Liver (tissue), 9 donors: Measurements from ENCODE around the gene ICAM5. TPM values are rescaled to one million over a fixed set of nuclear protein-coding genes. Genes with fewer than 3 reads are reported as not detected.

ENCODE experiments used
- DNase-seq: peaks from one replicate; pipeline ENCODE4 v3.0.0-alpha.2; 2017; ENCODE audit warnings: low spot score
- H3K27ac ChIP-seq, 2 donors: one replicate each; pipeline ENCODE4 v1.7.0; 2013; ENCODE audit warnings: inconsistent platforms in 2 of 2, low read length in 2 of 2, control low read depth in 1 of 2, low read depth in 1 of 2, mild to moderate bottlenecking in 1 of 2
- H3K27me3 ChIP-seq, 4 donors: one replicate each; pipeline versions ENCODE4 v1.6.1 to v1.7.0; 2013; ENCODE audit warnings: low read length in 3 of 4, inconsistent platforms in 1 of 4, mild to moderate bottlenecking in 1 of 4, moderate library complexity in 1 of 4; ENCODE audit not compliant: control insufficient read depth in 4 of 4, insufficient read depth in 4 of 4
- H3K36me3 ChIP-seq, 4 donors: one replicate each; pipeline versions ENCODE4 v1.6.1 to v1.7.0; 2013; ENCODE audit warnings: low read length in 3 of 4, mild to moderate bottlenecking in 3 of 4, low read depth in 1 of 4, moderate library complexity in 1 of 4; ENCODE audit not compliant: control insufficient read depth in 4 of 4, insufficient read depth in 3 of 4
- H3K4me1 ChIP-seq, 4 donors: one replicate each; pipeline versions ENCODE4 v1.6.1 to v1.7.0; 2013; ENCODE audit warnings: low read length in 3 of 4, mild to moderate bottlenecking in 3 of 4, moderate library complexity in 1 of 4; ENCODE audit not compliant: control insufficient read depth in 4 of 4, insufficient read depth in 4 of 4
- H3K4me3 ChIP-seq, 3 donors: one replicate each; pipeline versions ENCODE4 v1.6.1 to v1.7.0; 2013; ENCODE audit warnings: low read length in 3 of 3, control low read depth in 1 of 3, low read depth in 1 of 3, mild to moderate bottlenecking in 1 of 3
- H3K9ac ChIP-seq, 2 donors: one replicate each; pipeline ENCODE4 v1.7.0; 2013; ENCODE audit warnings: low read length in 2 of 2, mild to moderate bottlenecking in 2 of 2, moderate library complexity in 2 of 2, control low read depth in 1 of 2, low read depth in 1 of 2
- H3K9me3 ChIP-seq, 4 donors: one replicate each; pipeline versions ENCODE4 v1.6.1 to v1.7.0; 2013; ENCODE audit warnings: low read length in 3 of 4; ENCODE audit not compliant: control insufficient read depth in 4 of 4
- EGR1 ChIP-seq, 2 donors: IDR thresholded peaks; 2 replicates each; pipeline ENCODE4 v1.6.1; 2016 to 2018; ENCODE audit warnings: antibody characterized with exemption in 2 of 2, low read depth in 2 of 2
- FOXA1 ChIP-seq: IDR thresholded peaks from 2 replicates; pipeline ENCODE4 v1.6.1; 2016; ENCODE audit warnings: antibody characterized with exemption
- FOXA2 ChIP-seq: IDR thresholded peaks from 2 replicates; pipeline ENCODE4 v1.6.1; 2016; ENCODE audit warnings: antibody characterized with exemption
- GABPA ChIP-seq, 2 donors: IDR thresholded peaks in 1 of 2; conservative IDR thresholded peaks in 1 of 2; 2 replicates each; pipeline ENCODE4 v1.6.1; 2016; ENCODE audit warnings: antibody characterized with exemption in 2 of 2, mild to moderate bottlenecking in 1 of 2, moderate library complexity in 1 of 2
- HNF4A ChIP-seq, 2 donors: conservative IDR thresholded peaks; 2 replicates each; pipeline ENCODE4 v1.6.1; 2016; ENCODE audit warnings: antibody characterized with exemption in 2 of 2, mild to moderate bottlenecking in 2 of 2
- HNF4G ChIP-seq: IDR thresholded peaks from 2 replicates; pipeline ENCODE4 v1.6.1; 2016; ENCODE audit warnings: antibody characterized with exemption
- JUND ChIP-seq, 2 donors: IDR thresholded peaks; 2 replicates each; pipeline ENCODE4 v1.6.1; 2016; ENCODE audit warnings: antibody characterized with exemption in 2 of 2
- RAD21 ChIP-seq, 2 donors: IDR thresholded peaks; 2 replicates each; pipeline ENCODE4 v1.6.1; 2016; ENCODE audit warnings: antibody characterized with exemption in 2 of 2, mild to moderate bottlenecking in 2 of 2
- RXRA ChIP-seq, 2 donors: IDR thresholded peaks; 2 replicates each; pipeline ENCODE4 v1.6.1; 2017 to 2018; ENCODE audit warnings: antibody characterized with exemption in 2 of 2, mild to moderate bottlenecking in 1 of 2
- SP1 ChIP-seq: IDR thresholded peaks from 2 replicates; pipeline ENCODE4 v1.6.1; 2018; ENCODE audit warnings: antibody characterized with exemption, mild to moderate bottlenecking
- TAF1 ChIP-seq: conservative IDR thresholded peaks from 2 replicates; pipeline ENCODE4 v1.6.1; 2016; ENCODE audit warnings: antibody characterized with exemption, mild to moderate bottlenecking
- YY1 ChIP-seq: IDR thresholded peaks from 2 replicates; pipeline ENCODE4 v1.6.1; 2016; ENCODE audit warnings: antibody characterized with exemption, mild to moderate bottlenecking
- WGBS: extraction: QIAGEN DNeasy Blood & Tissue Kit; methylation state at CpG from one replicate; pipeline ENCODE4 v1.1.7; 2013; 5-methylcytosine and 5-hydroxymethylcytosine counted together
- polyA plus RNA-seq, 2 donors: library from polyadenylated mRNA; stranded (reverse) in 1 of 2; unstranded in 1 of 2; fragments of 200-250 nt in 1 of 2; fragments of >200 nt in 1 of 2; fragmentation: Nextera tagmentation in 1 of 2; extraction: Ambion mirVana in 1 of 2; gene quantifications; one replicate each; pipeline versions ENCODE4 v1.2.1 to v1.2.3, GENCODE V29; 2013 to 2015
- total RNA-seq, 2 donors: library from RNA; depleted of rRNA; stranded (reverse); fragments of >200 nt; gene quantifications; one replicate each; pipeline ENCODE4 v1.2.3, GENCODE V29; 2014
- TF ChIP-seq, protein P1 (sequence below): fragments of 150-350 bp; IDR thresholded peaks from 2 replicates; pipeline ENCODE4 v1.5.1; 2017; ENCODE audit warnings: improper control_type of control experiment, low read depth, low read length; ENCODE audit not compliant: missing input control
- TF ChIP-seq, protein P2 (sequence below): IDR thresholded peaks from 2 replicates; pipeline ENCODE4 v1.6.1; 2016; ENCODE audit warnings: antibody characterized with exemption
- TF ChIP-seq, protein P3 (sequence below): IDR thresholded peaks from 2 replicates; pipeline ENCODE4 v1.6.1; 2016; ENCODE audit warnings: antibody characterized with exemption
- donor health status: healthy.
- donor health status: healthy.
- donor health status: healthy.
- donor health status: healthy.
- donor health status: healthy.

The ICAM5 gene
- total and polyA plus RNA-seq, 4 donors: 0.02 to 2.5 (median 1.0) TPM; not detected in 1

GRCh38 chr19:10252707-10253106, 37.0 kb upstream of the ICAM5 start:
- Histone ChIP-seq H3K27ac (peak overlapping the region in 1 of 2 donors; percentile 90), H3K36me3 (peaks cover 10 to 30% (median 21%) of the 10 kb centered on the region in 4 donors), H3K9ac (peak overlapping the region; percentile 45 to 87), H3K9me3 (no peaks in the 10 kb centered on the region), H3K27me3 (no peaks in the 10 kb centered on the region), H3K4me3 (peak overlapping the region; percentile 56 to 96 (median 95)), H3K4me1 (peaks cover 0 to 17% (median 11%) of the 10 kb centered on the region in 4 donors)
- TF ChIP-seq FOXA1 (no peak), YY1 (no peak), EGR1 (IDR thresholded peaks at IDR 0.05; ENCODE audit: low read depth in 2 of 2) (no peak)
- DNase-seq: no peak
- 35% methylated on average over 8 of the region's 8 CpGs for WGBS

GRCh38 chr19:10254244-10254643, 35.5 kb upstream of the ICAM5 start:
- Histone ChIP-seq H3K36me3 (peaks cover 10 to 40% (median 23%) of the 10 kb centered on the region in 4 donors), H3K4me1 (peaks cover 0 to 17% (median 11%) of the 10 kb centered on the region in 4 donors), H3K4me3 (no peak overlapping the region), H3K9ac (no peak overlapping the region), H3K27ac (no peak overlapping the region), H3K9me3 (no peaks in the 10 kb centered on the region), H3K27me3 (no peaks in the 10 kb centered on the region)
- no peak for TF ChIP-seq RAD21 (IDR thresholded peaks at IDR 0.05)
- TF ChIP-seq, protein P1, sequence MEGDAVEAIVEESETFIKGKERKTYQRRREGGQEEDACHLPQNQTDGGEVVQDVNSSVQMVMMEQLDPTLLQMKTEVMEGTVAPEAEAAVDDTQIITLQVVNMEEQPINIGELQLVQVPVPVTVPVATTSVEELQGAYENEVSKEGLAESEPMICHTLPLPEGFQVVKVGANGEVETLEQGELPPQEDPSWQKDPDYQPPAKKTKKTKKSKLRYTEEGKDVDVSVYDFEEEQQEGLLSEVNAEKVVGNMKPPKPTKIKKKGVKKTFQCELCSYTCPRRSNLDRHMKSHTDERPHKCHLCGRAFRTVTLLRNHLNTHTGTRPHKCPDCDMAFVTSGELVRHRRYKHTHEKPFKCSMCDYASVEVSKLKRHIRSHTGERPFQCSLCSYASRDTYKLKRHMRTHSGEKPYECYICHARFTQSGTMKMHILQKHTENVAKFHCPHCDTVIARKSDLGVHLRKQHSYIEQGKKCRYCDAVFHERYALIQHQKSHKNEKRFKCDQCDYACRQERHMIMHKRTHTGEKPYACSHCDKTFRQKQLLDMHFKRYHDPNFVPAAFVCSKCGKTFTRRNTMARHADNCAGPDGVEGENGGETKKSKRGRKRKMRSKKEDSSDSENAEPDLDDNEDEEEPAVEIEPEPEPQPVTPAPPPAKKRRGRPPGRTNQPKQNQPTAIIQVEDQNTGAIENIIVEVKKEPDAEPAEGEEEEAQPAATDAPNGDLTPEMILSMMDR: no peak
- TF ChIP-seq, protein P2, sequence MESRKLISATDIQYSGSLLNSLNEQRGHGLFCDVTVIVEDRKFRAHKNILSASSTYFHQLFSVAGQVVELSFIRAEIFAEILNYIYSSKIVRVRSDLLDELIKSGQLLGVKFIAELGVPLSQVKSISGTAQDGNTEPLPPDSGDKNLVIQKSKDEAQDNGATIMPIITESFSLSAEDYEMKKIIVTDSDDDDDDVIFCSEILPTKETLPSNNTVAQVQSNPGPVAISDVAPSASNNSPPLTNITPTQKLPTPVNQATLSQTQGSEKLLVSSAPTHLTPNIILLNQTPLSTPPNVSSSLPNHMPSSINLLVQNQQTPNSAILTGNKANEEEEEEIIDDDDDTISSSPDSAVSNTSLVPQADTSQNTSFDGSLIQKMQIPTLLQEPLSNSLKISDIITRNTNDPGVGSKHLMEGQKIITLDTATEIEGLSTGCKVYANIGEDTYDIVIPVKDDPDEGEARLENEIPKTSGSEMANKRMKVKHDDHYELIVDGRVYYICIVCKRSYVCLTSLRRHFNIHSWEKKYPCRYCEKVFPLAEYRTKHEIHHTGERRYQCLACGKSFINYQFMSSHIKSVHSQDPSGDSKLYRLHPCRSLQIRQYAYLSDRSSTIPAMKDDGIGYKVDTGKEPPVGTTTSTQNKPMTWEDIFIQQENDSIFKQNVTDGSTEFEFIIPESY: no peak
- no peak for DNase-seq
- 96% methylated on average over 3 of the region's 3 CpGs for WGBS

GRCh38 chr19:10255358-10255757, 34.4 kb upstream of the ICAM5 start:
- Histone ChIP-seq H3K36me3 (peaks cover 10 to 40% (median 23%) of the 10 kb centered on the region in 4 donors), H3K27me3 (no peaks in the 10 kb centered on the region), H3K4me3 (no peak overlapping the region), H3K4me1 (peaks cover 0 to 17% (median 9%) of the 10 kb centered on the region in 4 donors), H3K9ac (no peak overlapping the region), H3K9me3 (no peaks in the 10 kb centered on the region), H3K27ac (no peak overlapping the region)
- DNase-seq: no peak
- WGBS: 94% methylated on average over 2 of the region's 2 CpGs
- no peak for TF ChIP-seq TAF1
- TF ChIP-seq GABPA (IDR thresholded peaks at IDR 0.05 in 1 of 2, conservative IDR thresholded peaks at IDR 0.05 in 1 of 2): no peak
- no peak for TF ChIP-seq SP1
- no peak for TF ChIP-seq FOXA2
- TF ChIP-seq HNF4G: no peak
- TF ChIP-seq HNF4A (conservative IDR thresholded peaks at IDR 0.05): no peak
- TF ChIP-seq JUND (IDR thresholded peaks at IDR 0.05): no peak
- TF ChIP-seq, protein P3, sequence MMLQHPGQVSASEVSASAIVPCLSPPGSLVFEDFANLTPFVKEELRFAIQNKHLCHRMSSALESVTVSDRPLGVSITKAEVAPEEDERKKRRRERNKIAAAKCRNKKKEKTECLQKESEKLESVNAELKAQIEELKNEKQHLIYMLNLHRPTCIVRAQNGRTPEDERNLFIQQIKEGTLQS: no peak
- no peak for TF ChIP-seq RXRA (IDR thresholded peaks at IDR 0.05)
- no peak for TF ChIP-seq EGR1 (IDR thresholded peaks at IDR 0.05; ENCODE audit: low read depth in 2 of 2)
- TF ChIP-seq YY1: no peak
